Sigmoid colon (tissue), 4 donors: ENCODE data around the gene ATP10D.
"Not testable (repeated sequence)": the region's sequence is repeated elsewhere in the genome, so short reads cannot be mapped to it uniquely, and the experiment has no call there.

Experiments used
- CTCF ChIP-seq, 4 experiments: fragments of 450-650 bp in 3 of 4; fragments of 200-600 bp in 1 of 4; IDR thresholded peaks; one replicate each; pipeline ENCODE4 v1.5.1; 2016 to 2019; ENCODE audit warnings: antibody characterized with exemption in 4 of 4, mild to moderate bottlenecking in 3 of 4, moderate library complexity in 2 of 4
- EP300 ChIP-seq, 4 donors: sonication (generic); formaldehyde crosslinking; IDR thresholded peaks; one replicate each; pipeline ENCODE4 v1.6.1; 2017; ENCODE audit warnings: antibody characterized with exemption in 4 of 4
- POLR2A ChIP-seq, 2 donors: fragments of 450-650 bp; IDR thresholded peaks; one replicate each; pipeline ENCODE4 v1.6.1; 2016; ENCODE audit warnings: antibody characterized with exemption in 2 of 2, mild to moderate bottlenecking in 2 of 2, moderate library complexity in 2 of 2

- not testable (repeated sequence) for TF ChIP-seq CTCF, EP300, POLR2A (IDR thresholded peaks at IDR 0.05)
Observed at GRCh38 chr4:47486727-47487126, 1.7 kb downstream of the ATP10D start.
